Thymus (tissue), 11 donors: Measurements from ENCODE around the gene IGFBP7. TPM values are rescaled to one million over a fixed set of nuclear protein-coding genes. Genes with fewer than 3 reads are reported as not detected.

Source experiments
- DNase-seq, 9 donors: peaks; one replicate each; pipeline ENCODE4 v3.0.0-alpha.2; 2013; ENCODE audit warnings: low spot score in 9 of 9, low read depth in 6 of 9, missing footprints in 1 of 9
- H3K27ac ChIP-seq, 2 donors: one replicate each; pipeline ENCODE4 v1.5.1; 2013; ENCODE audit warnings: control low read depth in 1 of 2, low read depth in 1 of 2, low read length in 1 of 2, mild to moderate bottlenecking in 1 of 2, moderate library complexity in 1 of 2
- H3K27me3 ChIP-seq, 2 donors: one replicate each; pipeline ENCODE4 v1.5.1; 2013; ENCODE audit warnings: low read length in 1 of 2; ENCODE audit not compliant: control insufficient read depth in 2 of 2, insufficient read depth in 1 of 2
- H3K36me3 ChIP-seq, 2 donors: one replicate each; pipeline ENCODE4 v1.5.1; 2013; ENCODE audit warnings: low read length in 1 of 2, mild to moderate bottlenecking in 1 of 2, moderate library complexity in 1 of 2; ENCODE audit not compliant: control insufficient read depth in 2 of 2, insufficient read depth in 2 of 2
- H3K4me1 ChIP-seq, 2 donors: one replicate each; pipeline ENCODE4 v1.5.1; 2013; ENCODE audit warnings: low read length in 2 of 2; ENCODE audit not compliant: control insufficient read depth in 2 of 2, insufficient read depth in 2 of 2
- H3K4me3 ChIP-seq, 2 donors: one replicate each; pipeline ENCODE4 v1.5.1; 2013; ENCODE audit warnings: low read length in 2 of 2, control low read depth in 1 of 2, mild to moderate bottlenecking in 1 of 2
- H3K9me3 ChIP-seq, 2 donors: one replicate each; pipeline ENCODE4 v1.5.1; 2013; ENCODE audit warnings: low read length in 1 of 2, mild to moderate bottlenecking in 1 of 2; ENCODE audit not compliant: control insufficient read depth in 2 of 2, insufficient read depth in 1 of 2
- WGBS: extraction: QIAGEN DNeasy Blood & Tissue Kit; methylation state at CpG from one replicate; pipeline ENCODE4 v1.1.7; 2013; 5-methylcytosine and 5-hydroxymethylcytosine counted together
- polyA plus RNA-seq: library from polyadenylated mRNA; stranded (reverse); fragments of 200-250 nt; gene quantifications from one replicate; pipeline ENCODE4 v1.2.3, GENCODE V29; 2013
- total RNA-seq: library from RNA; stranded (reverse); fragments of 120-200 nt; gene quantifications from one replicate; pipeline ENCODE4 v1.2.4, GENCODE V29; 2013
- donor health status: healthy.

Gene IGFBP7
- total and polyA plus RNA-seq, 2 donors = 54.1 to 301 TPM

- Histone ChIP-seq H3K27me3 (no peaks in the 10 kb centered on the region), H3K36me3 (no peaks in the 10 kb centered on the region), H3K9me3 (no peaks in the 10 kb centered on the region), H3K4me3 (no peak overlapping the region), H3K27ac (no peak overlapping the region), H3K4me1 (peaks cover 0 to 4% of the 10 kb centered on the region in 2 donors)
- WGBS = 45% methylated on average over 2 of the region's 2 CpGs
- DNase-seq = no peak
Observed at GRCh38 chr4:57083090-57083489, 27.1 kb downstream of the IGFBP7 start.

- no peak overlapping the region for H3K4me3 ChIP-seq
- peak overlapping the region; percentile 28 to 40 for H3K27ac ChIP-seq
- DNase-seq = no peak
- 94% methylated on average over 9 of the region's 9 CpGs for WGBS
- peaks cover 0 to 8% of the 10 kb centered on the region in 2 donors for H3K4me1 ChIP-seq
- no peaks in the 10 kb centered on the region for H3K36me3 ChIP-seq
- no peaks in the 10 kb centered on the region for H3K9me3 ChIP-seq
- no peaks in the 10 kb centered on the region for H3K27me3 ChIP-seq
Observed at GRCh38 chr4:57081651-57082621, 28.2 kb downstream of the IGFBP7 start.

GRCh38 chr4:57080781-57081650 lies 29.2 kb downstream of the IGFBP7 start:
- peaks cover 0 to 8% of the 10 kb centered on the region in 2 donors for H3K4me1 ChIP-seq
- 92% methylated on average over 5 of the region's 5 CpGs for WGBS
- no peaks in the 10 kb centered on the region for H3K9me3 ChIP-seq
- no peak for DNase-seq
- H3K4me3 ChIP-seq = no peak overlapping the region
- no peaks in the 10 kb centered on the region for H3K27me3 ChIP-seq
- peak overlapping the region; percentile 28 to 46 for H3K27ac ChIP-seq
- no peaks in the 10 kb centered on the region for H3K36me3 ChIP-seq

DNA sequence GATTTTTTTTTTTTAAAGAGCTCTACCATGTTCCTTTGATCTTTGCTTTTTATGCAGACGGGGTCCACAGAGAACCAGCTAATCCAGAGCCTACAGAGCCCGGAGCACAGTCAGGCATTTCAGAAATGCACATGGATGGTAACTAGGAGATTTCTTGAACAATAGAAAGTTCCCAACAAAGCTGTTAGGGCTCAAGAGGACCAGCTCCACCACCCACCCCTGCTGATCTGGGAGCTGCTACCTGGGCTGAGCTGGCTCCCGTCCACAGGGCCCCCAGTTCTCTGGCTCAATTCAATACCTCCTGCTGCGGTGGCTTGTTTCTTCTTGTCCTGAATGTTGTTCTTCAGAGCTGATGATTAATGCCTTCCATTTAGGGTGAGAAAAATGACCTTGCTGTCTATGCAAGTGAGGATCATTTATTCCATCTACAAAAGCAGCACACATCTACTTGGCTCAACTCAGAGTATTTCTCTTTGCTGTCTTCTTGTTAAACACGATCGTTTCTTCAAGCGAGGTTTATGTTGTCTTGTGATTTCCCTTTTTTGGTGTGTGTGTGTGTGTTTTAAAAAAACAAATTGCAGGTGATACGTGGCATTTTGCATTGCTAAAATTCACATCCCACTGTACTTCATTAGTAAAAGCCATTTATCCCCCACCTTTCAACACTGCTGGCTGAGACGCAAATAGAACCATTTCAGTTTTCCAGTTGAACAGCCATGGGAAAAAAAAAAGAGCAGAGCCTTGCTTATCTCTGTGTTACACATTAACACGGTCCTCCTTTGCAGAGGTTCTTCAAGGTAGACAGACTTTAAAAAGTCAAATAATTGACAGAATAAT lies 31.3 kb downstream of the IGFBP7 start:
- Histone ChIP-seq H3K9me3 (no peaks in the 10 kb centered on the region), H3K27ac (peak overlapping the region; percentile 18 to 44), H3K4me3 (no peak overlapping the region), H3K4me1 (peaks cover 0 to 8% of the 10 kb centered on the region in 2 donors), H3K36me3 (no peaks in the 10 kb centered on the region), H3K27me3 (no peaks in the 10 kb centered on the region)
- WGBS = 85% methylated on average over 10 of the region's 10 CpGs
- DNase-seq = no peak

DNA sequence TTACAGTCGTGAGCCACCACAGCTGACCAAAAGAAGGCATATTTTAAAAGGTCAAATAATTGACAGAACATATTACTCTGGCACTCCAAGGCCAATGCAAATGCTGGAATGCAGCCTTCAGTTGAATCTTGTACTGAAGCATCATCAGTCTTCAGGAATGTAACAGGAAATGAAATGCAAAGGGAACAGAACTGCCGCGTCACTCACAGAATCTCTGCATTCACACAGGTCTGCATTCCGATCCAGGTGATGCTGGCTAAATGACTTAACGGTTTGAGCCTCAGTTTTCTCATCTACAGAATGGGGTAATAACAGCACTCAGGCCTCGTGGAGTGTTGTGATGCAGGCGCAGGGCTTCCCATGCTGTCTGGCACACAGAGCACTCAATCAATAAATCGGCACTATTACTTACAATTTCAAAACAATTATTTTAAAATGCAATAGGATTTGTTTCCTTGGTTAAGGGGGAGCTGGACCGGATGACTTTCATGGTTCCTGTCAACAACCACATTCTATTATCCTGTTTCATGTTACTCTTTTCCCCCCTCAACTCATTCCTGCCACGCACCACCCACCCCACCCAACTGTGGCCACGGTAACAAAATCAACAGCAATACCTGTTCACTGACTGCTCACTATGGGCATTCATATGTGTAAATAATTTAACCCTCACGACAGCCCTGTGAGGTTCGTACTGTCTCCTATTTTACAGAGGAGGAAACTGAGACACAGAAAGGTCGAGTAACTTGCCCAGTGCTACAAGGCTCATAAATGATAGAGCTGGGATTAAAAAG lies 32.4 kb downstream of the IGFBP7 start:
- H3K4me1 ChIP-seq = peaks cover 0 to 8% of the 10 kb centered on the region in 2 donors
- H3K27ac ChIP-seq = no peak overlapping the region

GRCh38 chr4:57076646-57077045 lies 33.5 kb downstream of the IGFBP7 start:
- Histone ChIP-seq H3K36me3 (no peaks in the 10 kb centered on the region), H3K4me3 (no peak overlapping the region), H3K27me3 (no peaks in the 10 kb centered on the region), H3K27ac (no peak overlapping the region), H3K4me1 (peaks cover 0 to 8% of the 10 kb centered on the region in 2 donors), H3K9me3 (no peaks in the 10 kb centered on the region)
- 74% methylated on average over 4 of the region's 4 CpGs for WGBS
- DNase-seq = no peak

More for the DNA sequence above, 32.4 kb downstream of the IGFBP7 start:
- Histone ChIP-seq H3K36me3 (no peaks in the 10 kb centered on the region), H3K9me3 (no peaks in the 10 kb centered on the region), H3K27me3 (no peaks in the 10 kb centered on the region), H3K4me3 (no peak overlapping the region)
- 94% methylated on average over 14 of the region's 14 CpGs for WGBS
- DNase-seq = no peak

DNA sequence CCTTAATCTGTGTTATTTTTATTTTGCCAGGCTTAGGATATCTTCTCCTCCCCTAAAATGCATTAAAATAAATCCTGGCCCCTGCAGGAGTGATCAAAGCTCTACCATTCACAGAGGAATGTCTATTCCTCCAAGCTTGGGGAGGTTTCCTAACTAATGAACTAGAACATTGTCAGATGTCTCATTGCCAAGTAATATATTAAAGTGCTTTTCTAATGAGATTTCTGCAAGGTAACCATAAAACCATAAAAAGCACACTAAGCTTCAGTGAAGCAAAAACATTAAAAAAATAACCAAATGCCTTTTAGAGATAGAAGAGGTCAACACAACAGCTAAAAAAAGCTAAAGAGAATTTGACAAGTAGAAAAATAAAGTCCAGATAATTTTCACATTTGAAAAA lies 34.8 kb downstream of the IGFBP7 start:
- Histone ChIP-seq H3K27me3 (no peaks in the 10 kb centered on the region), H3K27ac (no peak overlapping the region), H3K4me1 (peaks cover 0 to 5% of the 10 kb centered on the region in 2 donors), H3K36me3 (no peaks in the 10 kb centered on the region), H3K9me3 (no peaks in the 10 kb centered on the region), H3K4me3 (no peak overlapping the region)
- DNase-seq = no peak

GRCh38 chr4:57074744-57075143 lies 35.4 kb downstream of the IGFBP7 start:
- DNase-seq = no peak
- Histone ChIP-seq H3K4me1 (peaks cover 0 to 5% of the 10 kb centered on the region in 2 donors), H3K27me3 (no peaks in the 10 kb centered on the region), H3K27ac (no peak overlapping the region), H3K9me3 (no peaks in the 10 kb centered on the region), H3K36me3 (no peaks in the 10 kb centered on the region), H3K4me3 (no peak overlapping the region)
- WGBS = 82% methylated on average over 4 of the region's 4 CpGs
